ENCODE results near the gene TTC39B.

GRCh38 chr9:15240927-15241326 is 66.1 kb downstream of the TTC39B start:
- TF ChIP-seq POLR2A (IDR thresholded peaks at IDR 0.05): no peak
- TF ChIP-seq CTCF (IDR thresholded peaks at IDR 0.05): no peak
